Pancreas (tissue), 10 donors: Measurements from ENCODE around the gene C1orf159. TPM values are rescaled to one million over a fixed set of nuclear protein-coding genes. Genes with fewer than 3 reads are reported as not detected.

Experiments used
- ATAC-seq, 4 donors: fragments of 200-7000 bp; cut with Tn5 transposase; one replicate each; pipeline versions ENCODE4 v1.8.0 to v1.9.1; 2020; ENCODE audit warnings: mild to moderate bottlenecking in 4 of 4, moderate library complexity in 4 of 4
- DNase-seq, 6 donors: peaks; one replicate each; pipeline ENCODE4 v3.0.0-alpha.2; 2020
- FAIRE-seq: peaks from 2 replicates; lab custom pipeline; 2012; peaks lifted over from hg19 to GRCh38; lab: Jason Lieb, UNC
- H3K27ac ChIP-seq, 4 donors: fragments of 200-600 bp; sonication (generic); 1 replicate in 3 of 4; 2 replicates in 1 of 4; pipeline versions ENCODE4 v1.5.0 to v1.8.0; 2020
- H3K27me3 ChIP-seq, 4 donors: fragments of 200-600 bp; one replicate each; pipeline ENCODE4 v1.8.0; 2021
- H3K36me3 ChIP-seq, 3 donors: fragments of 200-600 bp; sonication (generic) in 1 of 3; one replicate each; pipeline versions ENCODE4 v1.5.0 to v1.8.0; 2020 to 2021
- H3K4me1 ChIP-seq, 3 donors: fragments of 200-600 bp; one replicate each; pipeline ENCODE4 v1.8.0; 2021
- H3K4me3 ChIP-seq, 4 donors: fragments of 200-600 bp; sonication (generic) in 2 of 4; one replicate each; pipeline versions ENCODE4 v1.5.0 to v1.8.0; 2020 to 2021
- H3K9me3 ChIP-seq, 4 donors: fragments of 200-600 bp; one replicate each; pipeline ENCODE4 v1.8.0; 2021
- CTCF ChIP-seq, 4 donors: fragments of 200-600 bp; sonication (generic) in 3 of 4; IDR thresholded peaks; one replicate each; pipeline versions ENCODE4 v1.5.0 to v1.8.0; 2021; ENCODE audit warnings: antibody characterized with exemption in 4 of 4
- WGBS, 2 donors: extraction: QIAGEN DNeasy Blood & Tissue Kit; methylation state at CpG; one replicate each; pipeline ENCODE4 v1.1.7; 2013; 5-methylcytosine and 5-hydroxymethylcytosine counted together
- intact Hi-C, 3 donors: fragments of 100-400 bp; cut with DNase I; formaldehyde crosslinking; loops; one replicate each; pipeline versions ENCODE4 v1.11.1 to v1.14.2; 2022
- polyA plus RNA-seq, 2 donors: library from polyadenylated mRNA; stranded (reverse); fragments of 200-250 nt; gene quantifications; one replicate each; pipeline ENCODE4 v1.2.3, GENCODE V29; 2013
- total RNA-seq, 6 donors: library from RNA; stranded (reverse); fragmentation: NEBNext Ultra II Directional in 4 of 6; extraction: Animal tissue kit (Norgen Biotek cat#: 25700) in 4 of 6; gene quantifications; one replicate each; pipeline versions ENCODE4 v1.2.1 to v1.2.4, GENCODE V29; 2021 to 2023
- donor health status: healthy with polysubstance abuse.
- donor health status: DM: no; HTN: no; CAD: no; lungs with moderate emphysema.
- donor health status: DM: no; HTN: no; CAD: no.
- donor health status: control.
- donor health status: control.
- donor health status: Bipolar disorder and iron deficiency.
- donor health status: DM: yes; HTN: yes; CAD: no.
- donor health status: DM: no; HTN: no; CAD: no.
- donor health status: DM: no; HTN: no; CAD: no.
- donor health status: DM: yes; HTN: yes; CAD: no.

Gene C1orf159
- total and polyA plus RNA-seq, 8 donors: 3.0 to 30.7 (median 4.9) TPM

- FAIRE-seq (no peak), ATAC-seq (peak in 3 of 4 donors; percentile 39 to 54 (median 48)), DNase-seq (no peak)
- Histone ChIP-seq H3K9me3 (no peaks in the 10 kb centered on the region), H3K36me3 (no peaks in the 10 kb centered on the region), H3K4me3 (peak overlapping the region in 2 of 4 donors; percentile 26 to 29), H3K27ac (peak overlapping the region in 2 of 4 donors; percentile 41), H3K4me1 (no peaks in the 10 kb centered on the region), H3K27me3 (no peaks in the 10 kb centered on the region)
- TF ChIP-seq CTCF (IDR thresholded peaks at IDR 0.05): no peak
- intact Hi-C loops: no loop called here
- 22 to 34% methylated on average over 25 to 36 of the region's 36 CpGs for WGBS, 2 donors
These were observed 21.6 kb upstream of the C1orf159 start for GRCh38 chr1:1137256-1138045.

GRCh38 chr1:1136547-1137230, 20.8 kb upstream of the C1orf159 start:
- intact Hi-C loops: no loop called here
- Histone ChIP-seq H3K4me3 (peak overlapping the region in 2 of 4 donors; percentile 26 to 29), H3K27me3 (no peaks in the 10 kb centered on the region), H3K4me1 (no peaks in the 10 kb centered on the region), H3K27ac (peak overlapping the region in 2 of 4 donors; percentile 41), H3K36me3 (no peaks in the 10 kb centered on the region), H3K9me3 (no peaks in the 10 kb centered on the region)
- FAIRE-seq (no peak), DNase-seq (no peak), ATAC-seq (peak in 3 of 4 donors; percentile 52 to 56 (median 56))
- TF ChIP-seq CTCF (IDR thresholded peaks at IDR 0.05): no peak
- 22 to 34% methylated on average over 19 to 48 of the region's 48 CpGs for WGBS, 2 donors

- H3K27me3 ChIP-seq: no peaks in the 10 kb centered on the region
- no peak for ATAC-seq
- 83 to 89% methylated on average over 20 of the region's 20 CpGs for WGBS, 2 donors
- no peak overlapping the region for H3K4me3 ChIP-seq
- H3K36me3 ChIP-seq: no peaks in the 10 kb centered on the region
- peak overlapping the region in 1 of 4 donors; percentile 41 for H3K27ac ChIP-seq
- DNase-seq: no peak
- H3K9me3 ChIP-seq: no peaks in the 10 kb centered on the region
- intact Hi-C loops: no loop called here
- TF ChIP-seq CTCF (IDR thresholded peaks at IDR 0.05): no peak
- no peak for FAIRE-seq
- no peaks in the 10 kb centered on the region for H3K4me1 ChIP-seq
These were observed 19.6 kb upstream of the C1orf159 start for GRCh38 chr1:1135339-1136136.

GRCh38 chr1:1134300-1134970, 18.5 kb upstream of the C1orf159 start:
- H3K4me1 ChIP-seq: no peaks in the 10 kb centered on the region
- H3K4me3 ChIP-seq: no peak overlapping the region
- DNase-seq (no peak), FAIRE-seq (no peak), ATAC-seq (no peak)
- H3K9me3 ChIP-seq: no peaks in the 10 kb centered on the region
- no peak overlapping the region for H3K27ac ChIP-seq
- TF ChIP-seq CTCF (IDR thresholded peaks at IDR 0.05): no peak
- intact Hi-C loops: no loop called here
- no peaks in the 10 kb centered on the region for H3K27me3 ChIP-seq
- WGBS, 2 donors: 81 to 88% methylated on average over 26 to 28 of the region's 28 CpGs
- no peaks in the 10 kb centered on the region for H3K36me3 ChIP-seq
